Liver (tissue), 9 donors: Measurements from ENCODE around the gene HTRA1. TPM values are rescaled to one million over a fixed set of nuclear protein-coding genes. Genes with fewer than 3 reads are reported as not detected.

Source experiments
- DNase-seq: peaks from one replicate; pipeline ENCODE4 v3.0.0-alpha.2; 2017; ENCODE audit warnings: low spot score
- H3K27ac ChIP-seq, 2 donors: one replicate each; pipeline ENCODE4 v1.7.0; 2013; ENCODE audit warnings: inconsistent platforms in 2 of 2, low read length in 2 of 2, control low read depth in 1 of 2, low read depth in 1 of 2, mild to moderate bottlenecking in 1 of 2
- H3K27me3 ChIP-seq, 4 donors: one replicate each; pipeline versions ENCODE4 v1.6.1 to v1.7.0; 2013; ENCODE audit warnings: low read length in 3 of 4, inconsistent platforms in 1 of 4, mild to moderate bottlenecking in 1 of 4, moderate library complexity in 1 of 4; ENCODE audit not compliant: control insufficient read depth in 4 of 4, insufficient read depth in 4 of 4
- H3K36me3 ChIP-seq, 4 donors: one replicate each; pipeline versions ENCODE4 v1.6.1 to v1.7.0; 2013; ENCODE audit warnings: low read length in 3 of 4, mild to moderate bottlenecking in 3 of 4, low read depth in 1 of 4, moderate library complexity in 1 of 4; ENCODE audit not compliant: control insufficient read depth in 4 of 4, insufficient read depth in 3 of 4
- H3K4me1 ChIP-seq, 4 donors: one replicate each; pipeline versions ENCODE4 v1.6.1 to v1.7.0; 2013; ENCODE audit warnings: low read length in 3 of 4, mild to moderate bottlenecking in 3 of 4, moderate library complexity in 1 of 4; ENCODE audit not compliant: control insufficient read depth in 4 of 4, insufficient read depth in 4 of 4
- H3K4me3 ChIP-seq, 3 donors: one replicate each; pipeline versions ENCODE4 v1.6.1 to v1.7.0; 2013; ENCODE audit warnings: low read length in 3 of 3, control low read depth in 1 of 3, low read depth in 1 of 3, mild to moderate bottlenecking in 1 of 3
- H3K9ac ChIP-seq, 2 donors: one replicate each; pipeline ENCODE4 v1.7.0; 2013; ENCODE audit warnings: low read length in 2 of 2, mild to moderate bottlenecking in 2 of 2, moderate library complexity in 2 of 2, control low read depth in 1 of 2, low read depth in 1 of 2
- H3K9me3 ChIP-seq, 4 donors: one replicate each; pipeline versions ENCODE4 v1.6.1 to v1.7.0; 2013; ENCODE audit warnings: low read length in 3 of 4; ENCODE audit not compliant: control insufficient read depth in 4 of 4
- EGR1 ChIP-seq, 2 donors: IDR thresholded peaks; 2 replicates each; pipeline ENCODE4 v1.6.1; 2016 to 2018; ENCODE audit warnings: antibody characterized with exemption in 2 of 2, low read depth in 2 of 2
- FOXA1 ChIP-seq: IDR thresholded peaks from 2 replicates; pipeline ENCODE4 v1.6.1; 2016; ENCODE audit warnings: antibody characterized with exemption
- FOXA2 ChIP-seq: IDR thresholded peaks from 2 replicates; pipeline ENCODE4 v1.6.1; 2016; ENCODE audit warnings: antibody characterized with exemption
- GABPA ChIP-seq, 2 donors: IDR thresholded peaks in 1 of 2; conservative IDR thresholded peaks in 1 of 2; 2 replicates each; pipeline ENCODE4 v1.6.1; 2016; ENCODE audit warnings: antibody characterized with exemption in 2 of 2, mild to moderate bottlenecking in 1 of 2, moderate library complexity in 1 of 2
- HNF4A ChIP-seq, 2 donors: conservative IDR thresholded peaks; 2 replicates each; pipeline ENCODE4 v1.6.1; 2016; ENCODE audit warnings: antibody characterized with exemption in 2 of 2, mild to moderate bottlenecking in 2 of 2
- HNF4G ChIP-seq: IDR thresholded peaks from 2 replicates; pipeline ENCODE4 v1.6.1; 2016; ENCODE audit warnings: antibody characterized with exemption
- JUND ChIP-seq, 2 donors: IDR thresholded peaks; 2 replicates each; pipeline ENCODE4 v1.6.1; 2016; ENCODE audit warnings: antibody characterized with exemption in 2 of 2
- NR2F2 ChIP-seq: IDR thresholded peaks from 2 replicates; pipeline ENCODE4 v1.6.1; 2016; ENCODE audit warnings: antibody characterized with exemption
- RAD21 ChIP-seq, 2 donors: IDR thresholded peaks; 2 replicates each; pipeline ENCODE4 v1.6.1; 2016; ENCODE audit warnings: antibody characterized with exemption in 2 of 2, mild to moderate bottlenecking in 2 of 2
- REST ChIP-seq: IDR thresholded peaks from 2 replicates; pipeline ENCODE4 v1.6.1; 2016; ENCODE audit warnings: antibody characterized with exemption, mild to moderate bottlenecking
- RXRA ChIP-seq, 2 donors: IDR thresholded peaks; 2 replicates each; pipeline ENCODE4 v1.6.1; 2017 to 2018; ENCODE audit warnings: antibody characterized with exemption in 2 of 2, mild to moderate bottlenecking in 1 of 2
- SP1 ChIP-seq: IDR thresholded peaks from 2 replicates; pipeline ENCODE4 v1.6.1; 2018; ENCODE audit warnings: antibody characterized with exemption, mild to moderate bottlenecking
- TAF1 ChIP-seq: conservative IDR thresholded peaks from 2 replicates; pipeline ENCODE4 v1.6.1; 2016; ENCODE audit warnings: antibody characterized with exemption, mild to moderate bottlenecking
- YY1 ChIP-seq: IDR thresholded peaks from 2 replicates; pipeline ENCODE4 v1.6.1; 2016; ENCODE audit warnings: antibody characterized with exemption, mild to moderate bottlenecking
- WGBS: extraction: QIAGEN DNeasy Blood & Tissue Kit; methylation state at CpG from one replicate; pipeline ENCODE4 v1.1.7; 2013; 5-methylcytosine and 5-hydroxymethylcytosine counted together
- polyA plus RNA-seq, 2 donors: library from polyadenylated mRNA; stranded (reverse) in 1 of 2; unstranded in 1 of 2; fragments of 200-250 nt in 1 of 2; fragments of >200 nt in 1 of 2; fragmentation: Nextera tagmentation in 1 of 2; extraction: Ambion mirVana in 1 of 2; gene quantifications; one replicate each; pipeline versions ENCODE4 v1.2.1 to v1.2.3, GENCODE V29; 2013 to 2015
- total RNA-seq, 2 donors: library from RNA; depleted of rRNA; stranded (reverse); fragments of >200 nt; gene quantifications; one replicate each; pipeline ENCODE4 v1.2.3, GENCODE V29; 2014
- TF ChIP-seq, protein P1 (sequence below): IDR thresholded peaks from 2 replicates; pipeline ENCODE4 v1.6.1; 2016; ENCODE audit warnings: antibody characterized with exemption
- TF ChIP-seq, protein P2 (sequence below): IDR thresholded peaks from 2 replicates; pipeline ENCODE4 v1.6.1; 2016; ENCODE audit warnings: antibody characterized with exemption
- TF ChIP-seq, protein P3 (sequence below): fragments of 150-350 bp; IDR thresholded peaks from 2 replicates; pipeline ENCODE4 v1.5.1; 2017; ENCODE audit warnings: improper control_type of control experiment, low read depth, low read length; ENCODE audit not compliant: missing input control
- donor health status: healthy.
- donor health status: healthy.
- donor health status: healthy.
- donor health status: healthy.
- donor health status: healthy.

Gene HTRA1
- total and polyA plus RNA-seq, 4 donors: 4.3 to 289 (median 72.1) TPM

DNA sequence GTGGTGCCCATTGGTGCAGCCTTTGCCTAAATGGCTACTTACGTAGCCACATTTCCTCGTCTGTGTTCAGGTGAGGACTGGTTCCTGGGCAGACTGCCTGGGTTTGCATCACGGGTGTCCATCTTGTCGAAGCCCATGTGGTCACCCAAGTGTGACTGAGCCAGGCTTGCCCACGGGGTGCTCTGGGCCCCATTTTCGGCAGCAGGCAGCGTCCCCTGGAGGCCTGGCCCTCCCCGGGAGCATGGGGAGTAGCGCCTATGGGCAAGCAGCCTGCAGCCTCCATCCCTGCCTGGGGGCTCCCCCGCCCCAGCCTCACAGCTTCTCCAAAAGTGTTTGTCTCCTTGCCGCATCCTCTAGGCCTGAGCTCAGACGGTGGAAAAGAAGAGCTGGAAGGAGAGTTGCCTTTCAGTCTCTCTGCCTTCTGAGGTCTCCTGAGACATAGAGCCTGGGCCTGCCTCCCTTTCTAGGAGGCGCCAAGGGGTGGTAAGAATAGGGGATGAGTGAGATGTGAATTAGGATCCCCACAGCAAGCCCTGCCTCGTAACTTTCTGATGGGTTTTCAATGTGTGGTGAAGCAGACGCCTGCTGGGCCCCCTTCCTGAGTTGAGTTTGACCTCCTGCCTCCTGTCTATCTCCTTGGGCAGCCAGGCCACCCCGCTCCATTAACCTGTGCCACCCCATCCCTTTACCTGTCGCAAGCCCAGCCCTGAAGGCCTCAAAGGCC is 42.7 kb downstream of the HTRA1 start:
- H3K36me3 ChIP-seq: peaks cover 5 to 21% (median 7%) of the 10 kb centered on the region in 4 donors
- no peak overlapping the region for H3K9ac ChIP-seq
- TF ChIP-seq NR2F2 (no peak), GABPA (IDR thresholded peaks at IDR 0.05 in 1 of 2, conservative IDR thresholded peaks at IDR 0.05 in 1 of 2) (no peak), EGR1 (IDR thresholded peaks at IDR 0.05; ENCODE audit: low read depth in 2 of 2) (no peak), YY1 (no peak), JUND (IDR thresholded peaks at IDR 0.05) (no peak), HNF4A (conservative IDR thresholded peaks at IDR 0.05) (no peak), TAF1 (no peak), RXRA (IDR thresholded peaks at IDR 0.05) (no peak), FOXA1 (no peak), FOXA2 (no peak), REST (no peak), RAD21 (IDR thresholded peaks at IDR 0.05) (no peak), HNF4G (no peak), SP1 (no peak)
- TF ChIP-seq, protein P1, sequence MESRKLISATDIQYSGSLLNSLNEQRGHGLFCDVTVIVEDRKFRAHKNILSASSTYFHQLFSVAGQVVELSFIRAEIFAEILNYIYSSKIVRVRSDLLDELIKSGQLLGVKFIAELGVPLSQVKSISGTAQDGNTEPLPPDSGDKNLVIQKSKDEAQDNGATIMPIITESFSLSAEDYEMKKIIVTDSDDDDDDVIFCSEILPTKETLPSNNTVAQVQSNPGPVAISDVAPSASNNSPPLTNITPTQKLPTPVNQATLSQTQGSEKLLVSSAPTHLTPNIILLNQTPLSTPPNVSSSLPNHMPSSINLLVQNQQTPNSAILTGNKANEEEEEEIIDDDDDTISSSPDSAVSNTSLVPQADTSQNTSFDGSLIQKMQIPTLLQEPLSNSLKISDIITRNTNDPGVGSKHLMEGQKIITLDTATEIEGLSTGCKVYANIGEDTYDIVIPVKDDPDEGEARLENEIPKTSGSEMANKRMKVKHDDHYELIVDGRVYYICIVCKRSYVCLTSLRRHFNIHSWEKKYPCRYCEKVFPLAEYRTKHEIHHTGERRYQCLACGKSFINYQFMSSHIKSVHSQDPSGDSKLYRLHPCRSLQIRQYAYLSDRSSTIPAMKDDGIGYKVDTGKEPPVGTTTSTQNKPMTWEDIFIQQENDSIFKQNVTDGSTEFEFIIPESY: no peak
- TF ChIP-seq, protein P2, sequence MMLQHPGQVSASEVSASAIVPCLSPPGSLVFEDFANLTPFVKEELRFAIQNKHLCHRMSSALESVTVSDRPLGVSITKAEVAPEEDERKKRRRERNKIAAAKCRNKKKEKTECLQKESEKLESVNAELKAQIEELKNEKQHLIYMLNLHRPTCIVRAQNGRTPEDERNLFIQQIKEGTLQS: no peak
- TF ChIP-seq, protein P3, sequence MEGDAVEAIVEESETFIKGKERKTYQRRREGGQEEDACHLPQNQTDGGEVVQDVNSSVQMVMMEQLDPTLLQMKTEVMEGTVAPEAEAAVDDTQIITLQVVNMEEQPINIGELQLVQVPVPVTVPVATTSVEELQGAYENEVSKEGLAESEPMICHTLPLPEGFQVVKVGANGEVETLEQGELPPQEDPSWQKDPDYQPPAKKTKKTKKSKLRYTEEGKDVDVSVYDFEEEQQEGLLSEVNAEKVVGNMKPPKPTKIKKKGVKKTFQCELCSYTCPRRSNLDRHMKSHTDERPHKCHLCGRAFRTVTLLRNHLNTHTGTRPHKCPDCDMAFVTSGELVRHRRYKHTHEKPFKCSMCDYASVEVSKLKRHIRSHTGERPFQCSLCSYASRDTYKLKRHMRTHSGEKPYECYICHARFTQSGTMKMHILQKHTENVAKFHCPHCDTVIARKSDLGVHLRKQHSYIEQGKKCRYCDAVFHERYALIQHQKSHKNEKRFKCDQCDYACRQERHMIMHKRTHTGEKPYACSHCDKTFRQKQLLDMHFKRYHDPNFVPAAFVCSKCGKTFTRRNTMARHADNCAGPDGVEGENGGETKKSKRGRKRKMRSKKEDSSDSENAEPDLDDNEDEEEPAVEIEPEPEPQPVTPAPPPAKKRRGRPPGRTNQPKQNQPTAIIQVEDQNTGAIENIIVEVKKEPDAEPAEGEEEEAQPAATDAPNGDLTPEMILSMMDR: no peak
- 95% methylated on average over 17 of the region's 17 CpGs for WGBS
- no peak overlapping the region for H3K4me3 ChIP-seq
- H3K9me3 ChIP-seq: no peaks in the 10 kb centered on the region
- no peak overlapping the region for H3K27ac ChIP-seq
- no peak for DNase-seq
- peaks cover 0 to 6% (median under 1%) of the 10 kb centered on the region in 4 donors for H3K4me1 ChIP-seq
- no peaks in the 10 kb centered on the region for H3K27me3 ChIP-seq
